Measurements from ENCODE around the gene ANKRD55.

DNA sequence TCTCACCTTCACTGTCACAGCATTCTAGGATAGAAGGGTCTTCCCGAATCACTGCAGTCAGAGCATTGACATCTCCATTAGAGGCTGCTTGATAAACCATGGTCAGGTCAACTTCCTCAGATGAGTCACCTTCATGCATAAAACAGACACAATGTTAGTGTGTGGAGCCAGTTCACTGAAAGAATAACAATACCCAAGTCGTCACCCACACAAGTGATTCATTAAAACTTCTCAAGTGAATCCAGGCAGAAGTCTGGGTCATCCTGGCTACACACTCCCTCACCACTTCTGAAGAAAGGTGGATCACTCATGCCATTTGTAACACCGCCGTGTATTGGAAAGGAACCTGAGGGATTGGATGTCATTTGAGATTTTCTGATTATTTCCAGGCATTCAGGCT, 49.6 kb downstream of the ANKRD55 start:
- no peak for TF ChIP-seq POLR2A (IDR thresholded peaks at IDR 0.05)
- TF ChIP-seq, protein P1, sequence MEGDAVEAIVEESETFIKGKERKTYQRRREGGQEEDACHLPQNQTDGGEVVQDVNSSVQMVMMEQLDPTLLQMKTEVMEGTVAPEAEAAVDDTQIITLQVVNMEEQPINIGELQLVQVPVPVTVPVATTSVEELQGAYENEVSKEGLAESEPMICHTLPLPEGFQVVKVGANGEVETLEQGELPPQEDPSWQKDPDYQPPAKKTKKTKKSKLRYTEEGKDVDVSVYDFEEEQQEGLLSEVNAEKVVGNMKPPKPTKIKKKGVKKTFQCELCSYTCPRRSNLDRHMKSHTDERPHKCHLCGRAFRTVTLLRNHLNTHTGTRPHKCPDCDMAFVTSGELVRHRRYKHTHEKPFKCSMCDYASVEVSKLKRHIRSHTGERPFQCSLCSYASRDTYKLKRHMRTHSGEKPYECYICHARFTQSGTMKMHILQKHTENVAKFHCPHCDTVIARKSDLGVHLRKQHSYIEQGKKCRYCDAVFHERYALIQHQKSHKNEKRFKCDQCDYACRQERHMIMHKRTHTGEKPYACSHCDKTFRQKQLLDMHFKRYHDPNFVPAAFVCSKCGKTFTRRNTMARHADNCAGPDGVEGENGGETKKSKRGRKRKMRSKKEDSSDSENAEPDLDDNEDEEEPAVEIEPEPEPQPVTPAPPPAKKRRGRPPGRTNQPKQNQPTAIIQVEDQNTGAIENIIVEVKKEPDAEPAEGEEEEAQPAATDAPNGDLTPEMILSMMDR (IDR thresholded peaks at IDR 0.05): no peak

Measured in suprapubic skin (tissue), 3 donors.